DND-41 (cell line): ENCODE measurements around the gene ERH.

Experiments used
- CTCF ChIP-seq: IDR thresholded peaks from 2 replicates; pipeline ENCODE4 v1.5.1; 2012; ENCODE audit warnings: borderline replicate concordance, low read length, moderate library complexity, mild to moderate bottlenecking; ENCODE audit not compliant: poor library complexity, severe bottlenecking; ENCODE audit errors: extremely low read depth
- EZH2 ChIP-seq: IDR thresholded peaks from 3 replicates; pipeline ENCODE4 v1.6.1; 2012; ENCODE audit warnings: borderline replicate concordance, low read depth, mild to moderate bottlenecking, moderate library complexity, low read length, inconsistent platforms; ENCODE audit not compliant: severe bottlenecking

DNA sequence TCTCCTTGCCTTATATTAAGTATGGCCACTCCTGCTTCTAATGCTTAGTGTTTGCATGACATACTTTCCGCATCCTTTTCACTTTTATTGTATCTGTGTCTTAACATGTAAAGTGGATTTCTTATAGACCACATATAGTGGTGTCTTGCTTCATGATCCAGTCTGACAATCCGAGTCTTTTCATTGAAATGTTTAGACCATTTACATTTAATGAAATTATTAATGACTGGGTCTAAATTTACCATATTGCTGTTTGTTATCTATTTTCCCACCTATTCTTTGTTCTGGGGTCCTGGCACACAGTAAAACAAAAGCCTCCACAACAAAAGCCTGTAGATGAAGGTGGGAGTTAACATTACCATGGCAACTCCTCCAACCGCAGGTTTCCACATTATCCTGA lies 22.9 kb downstream of the ERH start:
- no peak for TF ChIP-seq CTCF
- TF ChIP-seq EZH2, result no peak
